Nephron (organoid): ENCODE measurements around the gene ARHGEF37.

ENCODE experiments used
- H3K27ac Mint-ChIP-seq, 3 experiments: 2 replicates each; pipeline ENCODE4 v1.8.0; 2020; ENCODE audit warnings: mixed read lengths in 3 of 3, mild to moderate bottlenecking in 2 of 3, moderate library complexity in 1 of 3
- H3K27me3 Mint-ChIP-seq: 2 replicates; pipeline ENCODE4 v1.8.0; 2021; ENCODE audit warnings: low read depth, mild to moderate bottlenecking, moderate library complexity, mixed read lengths
- H3K36me3 Mint-ChIP-seq: 2 replicates; pipeline ENCODE4 v1.8.0; 2020; ENCODE audit warnings: low read depth, mixed read lengths
- H3K4me1 Mint-ChIP-seq: 2 replicates; pipeline ENCODE4 v1.8.0; 2020; ENCODE audit warnings: mixed read lengths
- H3K4me3 Mint-ChIP-seq, 3 experiments: 2 replicates each; pipeline ENCODE4 v1.8.0; 2020; ENCODE audit warnings: mild to moderate bottlenecking in 3 of 3, mixed read lengths in 3 of 3, moderate library complexity in 2 of 3
- H3K9me3 Mint-ChIP-seq: 2 replicates; pipeline ENCODE4 v1.8.0; 2020; ENCODE audit warnings: mixed read lengths
- TF ChIP-seq, protein P1 (sequence below), 3 experiments: fragments of 200-600 bp; sonication (generic); IDR thresholded peaks; one replicate each; pipeline ENCODE4 v1.5.0; 2021; ENCODE audit warnings: antibody characterized with exemption in 3 of 3; ENCODE audit not compliant: unreplicated experiment in 3 of 3

ARHGEF37 gene

DNA sequence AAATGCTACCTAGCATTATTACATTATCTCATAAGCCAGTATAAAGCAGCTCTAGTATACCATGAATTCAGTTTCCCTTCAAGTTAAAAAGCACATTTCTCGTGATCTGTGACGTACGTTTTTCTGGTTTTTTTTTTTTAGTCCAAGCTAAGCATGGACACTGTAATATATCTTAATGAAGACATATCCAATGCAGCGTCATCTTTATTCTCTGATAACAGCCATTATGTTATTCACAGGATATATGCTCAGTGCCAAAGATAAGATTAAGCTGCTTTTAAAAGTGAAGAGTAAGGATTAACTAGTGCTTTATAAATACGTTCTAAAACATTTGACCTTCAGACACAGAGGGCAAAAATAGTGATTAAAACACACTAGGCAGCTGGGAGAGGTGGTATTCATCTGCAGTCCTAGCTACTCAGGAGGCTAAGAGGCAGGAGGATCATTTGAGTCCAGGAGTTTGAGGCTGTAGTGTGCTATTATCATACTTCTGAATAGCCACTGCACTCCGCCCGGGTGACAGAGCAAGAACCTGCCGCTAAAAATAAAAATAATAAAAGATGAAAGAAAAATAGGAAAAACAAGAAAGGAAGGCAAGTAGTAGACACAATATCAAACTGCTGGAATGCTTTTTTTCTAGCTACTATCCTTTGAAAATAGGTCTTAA is 37.8 kb upstream of the ARHGEF37 start:
- peaks cover 50% of the 10 kb centered on the region for H3K4me1 Mint-ChIP-seq
- TF ChIP-seq, protein P1, sequence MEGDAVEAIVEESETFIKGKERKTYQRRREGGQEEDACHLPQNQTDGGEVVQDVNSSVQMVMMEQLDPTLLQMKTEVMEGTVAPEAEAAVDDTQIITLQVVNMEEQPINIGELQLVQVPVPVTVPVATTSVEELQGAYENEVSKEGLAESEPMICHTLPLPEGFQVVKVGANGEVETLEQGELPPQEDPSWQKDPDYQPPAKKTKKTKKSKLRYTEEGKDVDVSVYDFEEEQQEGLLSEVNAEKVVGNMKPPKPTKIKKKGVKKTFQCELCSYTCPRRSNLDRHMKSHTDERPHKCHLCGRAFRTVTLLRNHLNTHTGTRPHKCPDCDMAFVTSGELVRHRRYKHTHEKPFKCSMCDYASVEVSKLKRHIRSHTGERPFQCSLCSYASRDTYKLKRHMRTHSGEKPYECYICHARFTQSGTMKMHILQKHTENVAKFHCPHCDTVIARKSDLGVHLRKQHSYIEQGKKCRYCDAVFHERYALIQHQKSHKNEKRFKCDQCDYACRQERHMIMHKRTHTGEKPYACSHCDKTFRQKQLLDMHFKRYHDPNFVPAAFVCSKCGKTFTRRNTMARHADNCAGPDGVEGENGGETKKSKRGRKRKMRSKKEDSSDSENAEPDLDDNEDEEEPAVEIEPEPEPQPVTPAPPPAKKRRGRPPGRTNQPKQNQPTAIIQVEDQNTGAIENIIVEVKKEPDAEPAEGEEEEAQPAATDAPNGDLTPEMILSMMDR (IDR thresholded peaks at IDR 0.05; ENCODE audit: unreplicated experiment in 3 of 3), result no peak
- no peaks in the 10 kb centered on the region for H3K9me3 Mint-ChIP-seq
- H3K27me3 Mint-ChIP-seq, result no peaks in the 10 kb centered on the region
- H3K4me3 Mint-ChIP-seq, result no peak overlapping the region
- H3K27ac Mint-ChIP-seq, result peak overlapping the region; percentile 14 to 65 (median 22)
- H3K36me3 Mint-ChIP-seq, result peaks cover 66% of the 10 kb centered on the region

DNA sequence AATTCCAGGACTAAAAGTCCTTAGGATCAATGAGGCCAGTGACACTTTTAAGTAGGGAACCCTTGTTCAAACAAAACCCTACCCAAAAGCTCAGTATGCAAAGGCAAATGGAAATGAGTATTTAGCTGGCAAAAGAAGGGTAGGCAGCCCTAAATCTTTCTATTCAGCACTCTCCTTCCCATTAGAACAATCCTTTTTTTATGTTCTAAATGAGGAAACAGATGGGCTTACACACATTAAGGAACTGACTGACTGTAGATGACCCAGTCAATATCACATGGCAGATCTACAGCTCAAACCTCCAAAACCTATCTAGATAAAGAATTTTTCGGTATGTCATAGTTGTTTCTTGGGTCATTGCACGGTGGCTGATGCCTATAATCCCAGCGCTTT is 37.3 kb upstream of the ARHGEF37 start:
- peaks cover 54% of the 10 kb centered on the region for H3K4me1 Mint-ChIP-seq
- TF ChIP-seq, protein P1 (IDR thresholded peaks at IDR 0.05; ENCODE audit: unreplicated experiment in 3 of 3), result no peak
- H3K4me3 Mint-ChIP-seq, result no peak overlapping the region

DNA sequence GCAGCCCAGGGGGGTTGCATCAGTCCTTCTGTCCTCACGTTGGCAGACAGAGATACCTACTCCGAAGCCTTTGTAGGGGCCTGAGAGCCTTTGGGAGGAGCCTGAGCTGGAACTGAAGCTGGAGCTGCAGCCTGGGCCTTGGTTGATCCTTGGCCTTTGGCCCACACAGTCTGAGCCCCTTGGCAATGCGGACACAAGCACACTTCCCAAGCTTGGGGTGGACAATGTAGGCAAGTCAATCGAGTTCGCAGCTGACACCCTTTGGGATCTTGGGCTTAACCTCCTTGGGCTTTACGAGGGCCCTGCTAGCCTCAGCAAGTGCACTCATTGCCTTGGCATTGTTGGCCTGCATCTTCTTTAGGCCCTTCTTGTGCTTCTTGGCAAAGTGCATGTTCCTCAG is 36.0 kb upstream of the ARHGEF37 start:
- H3K4me1 Mint-ChIP-seq, result peaks cover 50% of the 10 kb centered on the region
- H3K9me3 Mint-ChIP-seq, result no peaks in the 10 kb centered on the region
- H3K4me3 Mint-ChIP-seq, result no peak overlapping the region
- peaks cover 70% of the 10 kb centered on the region for H3K36me3 Mint-ChIP-seq
- no peaks in the 10 kb centered on the region for H3K27me3 Mint-ChIP-seq
- TF ChIP-seq, protein P1 (IDR thresholded peaks at IDR 0.05; ENCODE audit: unreplicated experiment in 3 of 3), result no peak
- peak overlapping the region in 1 of 3 experiments; percentile 61 for H3K27ac Mint-ChIP-seq

More for the DNA sequence above, 37.3 kb upstream of the ARHGEF37 start:
- H3K9me3 Mint-ChIP-seq, result no peaks in the 10 kb centered on the region
- no peak overlapping the region for H3K27ac Mint-ChIP-seq
- no peaks in the 10 kb centered on the region for H3K27me3 Mint-ChIP-seq
- H3K36me3 Mint-ChIP-seq, result peaks cover 69% of the 10 kb centered on the region

DNA sequence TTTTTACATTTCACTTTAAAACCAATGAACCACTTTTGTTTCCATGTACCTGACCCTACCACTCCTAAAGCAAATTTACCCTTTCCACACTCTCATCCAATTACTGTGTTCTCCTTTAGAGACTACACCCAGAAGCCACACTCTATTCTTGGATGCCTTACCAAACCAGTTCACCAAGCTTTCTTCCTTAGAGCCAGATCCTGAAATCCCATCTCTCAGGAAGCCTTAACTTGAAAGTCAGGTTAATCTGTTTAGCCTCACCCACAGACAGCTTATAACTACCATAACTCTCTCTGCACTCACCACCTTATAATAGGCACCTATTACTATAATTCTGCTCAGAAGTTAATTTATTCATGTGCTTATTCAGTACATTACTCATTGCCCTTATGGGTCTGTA is 34.3 kb upstream of the ARHGEF37 start:
- TF ChIP-seq, protein P1 (IDR thresholded peaks at IDR 0.05; ENCODE audit: unreplicated experiment in 3 of 3), result no peak

DNA sequence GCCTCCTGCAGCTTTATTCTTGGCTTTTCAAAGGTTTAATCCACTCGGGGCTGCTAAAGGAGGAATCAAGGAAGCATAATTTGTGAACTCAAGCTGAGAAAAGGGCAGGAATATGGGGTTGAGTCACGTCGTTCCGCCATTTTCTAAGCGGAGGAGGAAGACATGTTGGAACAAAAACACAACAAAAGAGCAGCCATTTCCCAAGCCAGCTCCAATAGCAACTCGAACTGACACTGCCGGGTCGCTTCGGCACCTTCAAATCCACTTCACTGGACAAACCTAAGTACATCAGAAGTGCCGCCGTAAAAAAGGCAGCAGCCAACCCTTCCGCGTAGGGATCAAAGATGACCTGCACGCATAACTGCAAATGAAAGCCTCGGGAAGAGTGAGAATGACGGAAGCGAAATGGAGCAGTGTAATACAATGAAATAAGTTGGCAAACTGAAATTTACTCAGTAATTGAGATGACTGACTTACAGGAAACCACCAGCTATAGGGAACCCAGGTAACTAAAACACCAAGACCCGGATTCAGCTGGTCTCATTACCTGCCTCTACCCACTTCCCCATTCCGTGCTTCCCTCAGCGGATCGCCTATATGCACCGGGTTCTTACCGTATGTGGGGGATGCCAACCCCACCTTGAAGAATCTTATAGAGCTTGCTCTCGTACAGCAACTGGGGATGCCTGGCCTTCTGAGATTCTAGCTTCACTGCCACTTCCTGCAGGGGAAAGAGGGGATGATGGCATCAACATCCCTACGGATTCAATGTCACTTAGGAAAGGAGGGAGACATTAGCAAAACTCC is 31.6 kb upstream of the ARHGEF37 start:
- peaks cover 3% of the 10 kb centered on the region for H3K27me3 Mint-ChIP-seq
- TF ChIP-seq, protein P1 (IDR thresholded peaks at IDR 0.05; ENCODE audit: unreplicated experiment in 3 of 3), result no peak
- peaks cover 47% of the 10 kb centered on the region for H3K36me3 Mint-ChIP-seq

More for the DNA sequence above, 34.3 kb upstream of the ARHGEF37 start:
- H3K4me1 Mint-ChIP-seq, result peaks cover 53% of the 10 kb centered on the region
- H3K36me3 Mint-ChIP-seq, result peaks cover 60% of the 10 kb centered on the region
- peak overlapping the region; percentile 59 to 65 (median 62) for H3K4me3 Mint-ChIP-seq
- H3K27ac Mint-ChIP-seq, result peak overlapping the region; percentile 29 to 57 (median 47)
- H3K9me3 Mint-ChIP-seq, result no peaks in the 10 kb centered on the region
- peaks cover 3% of the 10 kb centered on the region for H3K27me3 Mint-ChIP-seq

More for the DNA sequence above, 31.6 kb upstream of the ARHGEF37 start:
- peak overlapping the region; percentile 96 to 100 (median 98) for H3K27ac Mint-ChIP-seq
- peaks cover 38% of the 10 kb centered on the region for H3K4me1 Mint-ChIP-seq
- no peaks in the 10 kb centered on the region for H3K9me3 Mint-ChIP-seq
- peak overlapping the region; percentile 96 to 100 (median 98) for H3K4me3 Mint-ChIP-seq
